B cell (primary cell): ENCODE results near the gene LDLRAD2. TPM values are rescaled to one million over a fixed set of nuclear protein-coding genes. Genes with fewer than 3 reads are reported as not detected.

ENCODE experiments used
- ATAC-seq: fragments of 200-7000 bp; cut with Tn5 transposase; one replicate; pipeline ENCODE4 v1.10.0; 2021; ENCODE audit warnings: low read depth, mild to moderate bottlenecking, moderate number of reproducible peaks, moderate library complexity
- CTCF ChIA-PET: fragments of 350-600 bp; sonication (Branson Sonifier 250); formaldehyde crosslinking; loops from one replicate; lab custom pipeline; 2021; ENCODE audit warnings: antibody characterized with exemption, inconsistent platforms; lab: Charles Lee
- POLR2A ChIA-PET: fragments of 350-600 bp; sonication (Branson Sonifier 250); formaldehyde crosslinking; loops from one replicate; lab custom pipeline; 2021; ENCODE audit warnings: antibody characterized with exemption; lab: Charles Lee
- DNase-seq: peaks from one replicate; pipeline ENCODE4 v3.0.0; 2013
- H2AFZ ChIP-seq: 2 replicates; pipeline ENCODE4 v1.6.1; 2012; ENCODE audit warnings: mild to moderate bottlenecking, low read depth, low read length; ENCODE audit not compliant: insufficient read depth, poor library complexity, severe bottlenecking
- H3K27ac ChIP-seq, 2 donors: 1 replicate in 1 of 2; 2 replicates in 1 of 2; pipeline ENCODE4 v1.5.1; 2012 to 2013; ENCODE audit warnings: low read length in 2 of 2, mild to moderate bottlenecking in 2 of 2, moderate library complexity in 1 of 2
- H3K27me3 ChIP-seq, 4 experiments: fragments of 200-600 bp in 1 of 4; sonication (generic) in 1 of 4; replicated peaks in 1 of 4; 1 replicate in 2 of 4; 2 replicates in 2 of 4; pipeline versions ENCODE4 v1.6.1 to v1.7.0; 2013 to 2016; ENCODE audit warnings: low read length in 3 of 4, mild to moderate bottlenecking in 2 of 4, mixed read lengths in 1 of 4, moderate library complexity in 1 of 4; ENCODE audit not compliant: insufficient read depth in 4 of 4, control insufficient read depth in 3 of 4; ENCODE audit errors: control extremely low read depth in 1 of 4
- H3K36me3 ChIP-seq, 2 experiments: replicated peaks in 1 of 2; 1 replicate in 1 of 2; 2 replicates in 1 of 2; pipeline versions ENCODE4 v1.6.1 to v1.7.1; 2013; ENCODE audit warnings: low read length in 1 of 2; ENCODE audit not compliant: insufficient read depth in 2 of 2, control insufficient read depth in 1 of 2; ENCODE audit errors: control extremely low read depth in 1 of 2, extremely low read depth in 1 of 2
- H3K4me1 ChIP-seq, 2 donors: fragments of 200-600 bp in 1 of 2; sonication (generic) in 1 of 2; 1 replicate in 1 of 2; 2 replicates in 1 of 2; pipeline versions ENCODE4 v1.5.1 to v1.6.1; 2013 to 2017; ENCODE audit warnings: low read length in 2 of 2; ENCODE audit not compliant: control insufficient read depth in 2 of 2, insufficient read depth in 2 of 2
- H3K4me2 ChIP-seq: replicated peaks from 2 replicates; pipeline ENCODE3; 2012; ENCODE audit warnings: mild to moderate bottlenecking, low read depth, low read length; ENCODE audit not compliant: poor library complexity, severe bottlenecking
- H3K4me3 ChIP-seq, 5 experiments: fragments of 200-600 bp in 1 of 5; sonication (generic) in 1 of 5; 1 replicate in 3 of 5; 2 replicates in 2 of 5; pipeline versions ENCODE4 v1.5.1 to v1.7.0; 2011 to 2016; ENCODE audit warnings: low read length in 4 of 5, mild to moderate bottlenecking in 4 of 5, low read depth in 2 of 5, control low read depth in 1 of 5, moderate library complexity in 1 of 5; ENCODE audit not compliant: insufficient read depth in 1 of 5; ENCODE audit errors: control extremely low read depth in 1 of 5, extremely low read depth in 1 of 5
- H3K79me2 ChIP-seq: fragments of 200-600 bp; sonication (generic); one replicate; pipeline ENCODE4 v1.6.0; 2016; ENCODE audit warnings: low read length; ENCODE audit not compliant: control insufficient read depth, insufficient read depth
- H3K9ac ChIP-seq: fragments of 200-600 bp; sonication (generic); 2 replicates; pipeline ENCODE4 v1.6.1; 2017; ENCODE audit warnings: mild to moderate bottlenecking, low read length, moderate library complexity
- H3K9me3 ChIP-seq, 3 donors: one replicate each; pipeline versions ENCODE4 v1.6.1 to v1.7.1; 2013; ENCODE audit warnings: low read length in 2 of 3; ENCODE audit not compliant: control insufficient read depth in 2 of 3, insufficient read depth in 1 of 3; ENCODE audit errors: control extremely low read depth in 1 of 3
- H4K20me1 ChIP-seq: 2 replicates; pipeline ENCODE4 v1.6.0; 2012; ENCODE audit warnings: mild to moderate bottlenecking, low read length; ENCODE audit not compliant: insufficient read depth, control insufficient read depth, poor library complexity, severe bottlenecking
- H3K27ac Mint-ChIP-seq: one replicate; pipeline ENCODE4 v1.8.0; 2021; ENCODE audit warnings: mixed read lengths
- H3K27me3 Mint-ChIP-seq: one replicate; pipeline ENCODE4 v1.8.0; 2021; ENCODE audit warnings: mixed read lengths
- H3K4me1 Mint-ChIP-seq: one replicate; pipeline ENCODE4 v1.8.0; 2021; ENCODE audit warnings: mixed read lengths
- H3K4me3 Mint-ChIP-seq: one replicate; pipeline ENCODE4 v1.8.0; 2021; ENCODE audit warnings: mixed read lengths
- H3K9me3 Mint-ChIP-seq: one replicate; pipeline ENCODE4 v1.8.0; 2022; ENCODE audit warnings: mixed read lengths; ENCODE audit not compliant: insufficient read depth
- EZH2 ChIP-seq: IDR thresholded peaks from 2 replicates; pipeline ENCODE4 v1.6.1; 2012; ENCODE audit warnings: borderline replicate concordance, low read depth, mild to moderate bottlenecking, moderate library complexity, low read length; ENCODE audit not compliant: insufficient read depth, poor library complexity, severe bottlenecking
- WGBS: methylation state at CpG from one replicate; pipeline ENCODE4 v1.1.5; 2013; ENCODE audit warnings: missing lambda C conversion rate; ENCODE audit not compliant: insufficient coverage; 5-methylcytosine and 5-hydroxymethylcytosine counted together
- intact Hi-C: fragments of 100-400 bp; cut with micrococcal nuclease; formaldehyde crosslinking; loops from one replicate; pipeline ENCODE4 v1.10.0; 2022
- polyA plus RNA-seq: library from polyadenylated mRNA; depleted of rRNA; stranded (reverse); fragments of >200 nt; gene quantifications from 2 replicates; pipeline ENCODE4 v1.2.3, GENCODE V29; 2012
- total RNA-seq, 2 donors: library from RNA; stranded (reverse); fragments of 120-200 nt in 1 of 2; gene quantifications; 1 replicate in 1 of 2; 2 replicates in 1 of 2; pipeline versions ENCODE4 v1.2.3 to v1.2.4, GENCODE V29; 2013 to 2022
- TF ChIP-seq, protein P1 (sequence below): fragments of 200-600 bp; IDR thresholded peaks from one replicate; pipeline ENCODE4 v1.8.0; 2022; ENCODE audit warnings: antibody characterized with exemption, mild to moderate bottlenecking

Gene LDLRAD2
- total and polyA plus RNA-seq, 2 donors (not counting 1 experiment from before 2014, with no cell fraction given): 0.47 to 3.0 TPM

DNA sequence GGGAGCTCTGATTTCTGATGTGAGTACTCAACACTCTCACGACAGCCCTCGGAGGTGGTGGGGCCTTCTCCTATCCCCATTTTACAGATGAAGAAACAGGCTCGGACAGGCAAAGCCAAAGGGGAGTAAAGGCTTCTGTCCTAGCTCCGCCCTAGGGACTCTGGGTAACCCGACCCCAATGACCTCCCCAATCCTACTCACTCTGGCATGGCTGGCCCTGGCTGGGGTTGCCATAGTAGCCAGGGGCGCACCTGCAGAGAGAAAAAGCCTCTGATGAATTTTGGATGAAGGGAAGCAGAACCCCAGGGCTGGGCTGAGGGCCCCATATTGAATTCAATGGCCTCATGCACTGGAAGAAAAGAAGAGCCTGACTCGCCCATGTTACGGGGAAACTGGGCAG is 61.1 kb downstream of the LDLRAD2 start:
- TF ChIP-seq EZH2: no peak
- TF ChIP-seq, protein P1, sequence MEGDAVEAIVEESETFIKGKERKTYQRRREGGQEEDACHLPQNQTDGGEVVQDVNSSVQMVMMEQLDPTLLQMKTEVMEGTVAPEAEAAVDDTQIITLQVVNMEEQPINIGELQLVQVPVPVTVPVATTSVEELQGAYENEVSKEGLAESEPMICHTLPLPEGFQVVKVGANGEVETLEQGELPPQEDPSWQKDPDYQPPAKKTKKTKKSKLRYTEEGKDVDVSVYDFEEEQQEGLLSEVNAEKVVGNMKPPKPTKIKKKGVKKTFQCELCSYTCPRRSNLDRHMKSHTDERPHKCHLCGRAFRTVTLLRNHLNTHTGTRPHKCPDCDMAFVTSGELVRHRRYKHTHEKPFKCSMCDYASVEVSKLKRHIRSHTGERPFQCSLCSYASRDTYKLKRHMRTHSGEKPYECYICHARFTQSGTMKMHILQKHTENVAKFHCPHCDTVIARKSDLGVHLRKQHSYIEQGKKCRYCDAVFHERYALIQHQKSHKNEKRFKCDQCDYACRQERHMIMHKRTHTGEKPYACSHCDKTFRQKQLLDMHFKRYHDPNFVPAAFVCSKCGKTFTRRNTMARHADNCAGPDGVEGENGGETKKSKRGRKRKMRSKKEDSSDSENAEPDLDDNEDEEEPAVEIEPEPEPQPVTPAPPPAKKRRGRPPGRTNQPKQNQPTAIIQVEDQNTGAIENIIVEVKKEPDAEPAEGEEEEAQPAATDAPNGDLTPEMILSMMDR: no peak
- Histone ChIP-seq H3K36me3 (no peaks in the 10 kb centered on the region), H3K27ac (no peak overlapping the region), H3K4me1 (no peaks in the 10 kb centered on the region), H3K9ac (no peak overlapping the region), H2AFZ (no peak overlapping the region), H3K4me2 (no peak overlapping the region), H3K9me3 (no peaks in the 10 kb centered on the region), H3K27me3 (no peaks in the 10 kb centered on the region), H3K4me3 (no peak overlapping the region), H3K79me2 (no peaks in the 10 kb centered on the region), H4K20me1 (no peaks in the 10 kb centered on the region)
- H3K27ac Mint-ChIP-seq: no peak overlapping the region
- CTCF ChIA-PET: no interaction called here
- intact Hi-C loops: no loop called here
- H3K4me1 Mint-ChIP-seq: no peaks in the 10 kb centered on the region
- WGBS: 97% methylated on average over 3 of the region's 8 CpGs
- DNase-seq (no peak), ATAC-seq (no peak)
- no peaks in the 10 kb centered on the region for H3K9me3 Mint-ChIP-seq
- no peak overlapping the region for H3K4me3 Mint-ChIP-seq
- no peaks in the 10 kb centered on the region for H3K27me3 Mint-ChIP-seq
- POLR2A ChIA-PET: no interaction called here

DNA sequence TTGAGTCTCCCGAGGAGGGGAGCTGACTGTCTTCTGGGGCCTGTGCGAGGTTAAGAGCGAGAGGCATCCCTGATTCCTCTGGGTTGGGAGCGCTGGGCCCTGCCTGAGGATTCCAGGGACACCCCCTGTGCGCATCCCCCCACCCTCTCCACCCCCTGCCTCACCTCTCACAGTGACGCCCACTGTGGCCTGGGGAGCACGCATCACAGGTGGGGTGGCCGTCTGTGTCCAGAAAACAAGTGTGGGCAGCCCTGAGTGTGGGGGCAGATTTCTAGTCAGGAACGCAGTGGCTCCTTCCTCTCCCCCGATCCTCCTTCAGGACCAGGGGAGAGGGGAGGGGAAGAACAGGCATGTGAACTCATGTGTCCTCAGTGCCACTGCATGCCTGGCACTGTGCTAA is 61.7 kb downstream of the LDLRAD2 start:
- DNase-seq (no peak), ATAC-seq (no peak)
- Mint-ChIP-seq H3K4me3 (no peak overlapping the region), H3K27ac (no peak overlapping the region), H3K9me3 (no peaks in the 10 kb centered on the region), H3K4me1 (no peaks in the 10 kb centered on the region), H3K27me3 (no peaks in the 10 kb centered on the region)
- WGBS: 93% methylated on average over 6 of the region's 10 CpGs
- Histone ChIP-seq H3K79me2 (no peaks in the 10 kb centered on the region), H3K9ac (no peak overlapping the region), H3K4me2 (no peak overlapping the region), H4K20me1 (no peaks in the 10 kb centered on the region), H3K9me3 (no peaks in the 10 kb centered on the region), H3K4me3 (no peak overlapping the region), H3K27me3 (no peaks in the 10 kb centered on the region), H3K36me3 (no peaks in the 10 kb centered on the region), H3K4me1 (no peaks in the 10 kb centered on the region), H2AFZ (no peak overlapping the region), H3K27ac (no peak overlapping the region)
- POLR2A ChIA-PET: no interaction called here
- TF ChIP-seq, protein P1: no peak
- TF ChIP-seq EZH2: no peak
- CTCF ChIA-PET: no interaction called here
- intact Hi-C loops: no loop called here
